DND-41 (cell line): ENCODE data around the gene MERTK.

Experiments used
- ATAC-seq: fragments of 200-7000 bp; cut with Tn5 transposase; 3 replicates; pipeline ENCODE4 v1.9.1; 2021; ENCODE audit warnings: low read depth; ENCODE audit not compliant: insufficient read depth
- DNase-seq: peaks from one replicate; pipeline ENCODE4 v3.0.0-alpha.2; 2020
- H2AFZ ChIP-seq: 2 replicates; pipeline ENCODE4 v1.6.0; 2012; ENCODE audit warnings: low read depth, low read length
- H3K27ac ChIP-seq: 2 replicates; pipeline ENCODE4 v1.5.1; 2012; ENCODE audit warnings: low read length, inconsistent platforms
- H3K27me3 ChIP-seq: fragments of 200-600 bp; sonication (generic); 2 replicates; pipeline ENCODE4 v1.6.0; 2012; ENCODE audit warnings: low read length, mild to moderate bottlenecking, inconsistent platforms; ENCODE audit not compliant: insufficient read depth, poor library complexity
- H3K36me3 ChIP-seq: 2 replicates; pipeline ENCODE4 v1.5.1; 2012; ENCODE audit warnings: low read length, inconsistent platforms; ENCODE audit not compliant: insufficient read depth
- H3K4me1 ChIP-seq: 2 replicates; pipeline ENCODE4 v1.5.1; 2012; ENCODE audit warnings: mild to moderate bottlenecking, low read length; ENCODE audit not compliant: insufficient read depth
- H3K4me2 ChIP-seq: 2 replicates; pipeline ENCODE4 v1.6.0; 2012; ENCODE audit warnings: mild to moderate bottlenecking, moderate library complexity, low read length, inconsistent platforms; ENCODE audit not compliant: insufficient read depth
- H3K4me3 ChIP-seq, 2 experiments: fragments of 200-600 bp in 1 of 2; shearing (Covaris generic) in 1 of 2; 2 replicates each; pipeline ENCODE4 v1.5.1; 2012 to 2016; ENCODE audit warnings: inconsistent platforms in 2 of 2, low read length in 2 of 2, mild to moderate bottlenecking in 2 of 2, low read depth in 1 of 2, moderate library complexity in 1 of 2
- H3K79me2 ChIP-seq: 2 replicates; pipeline ENCODE4 v1.6.0; 2012; ENCODE audit warnings: low read length, inconsistent platforms; ENCODE audit not compliant: insufficient read depth
- H3K9ac ChIP-seq: 2 replicates; pipeline ENCODE4 v1.6.0; 2012; ENCODE audit warnings: low read depth, mild to moderate bottlenecking, inconsistent platforms, low read length, moderate library complexity
- H3K9me3 ChIP-seq: 2 replicates; pipeline ENCODE4 v1.5.1; 2012; ENCODE audit warnings: low read length, moderate library complexity, mild to moderate bottlenecking, inconsistent platforms; ENCODE audit not compliant: insufficient read depth, severe bottlenecking
- H4K20me1 ChIP-seq: 2 replicates; pipeline ENCODE4 v1.6.0; 2012; ENCODE audit warnings: low read length; ENCODE audit not compliant: insufficient read depth
- CTCF ChIP-seq: IDR thresholded peaks from 2 replicates; pipeline ENCODE4 v1.5.1; 2012; ENCODE audit warnings: borderline replicate concordance, low read length, moderate library complexity, mild to moderate bottlenecking; ENCODE audit not compliant: poor library complexity, severe bottlenecking; ENCODE audit errors: extremely low read depth
- EZH2 ChIP-seq: IDR thresholded peaks from 3 replicates; pipeline ENCODE4 v1.6.1; 2012; ENCODE audit warnings: borderline replicate concordance, low read depth, mild to moderate bottlenecking, moderate library complexity, low read length, inconsistent platforms; ENCODE audit not compliant: severe bottlenecking

Gene MERTK

GRCh38 chr2:112032224-112032586 is 133.8 kb downstream of the MERTK start:
- Histone ChIP-seq H4K20me1 (no peaks in the 10 kb centered on the region), H2AFZ (peak overlapping the region; percentile 68), H3K27me3 (no peaks in the 10 kb centered on the region), H3K9ac (peak overlapping the region; percentile 53), H3K9me3 (no peaks in the 10 kb centered on the region), H3K4me2 (peak overlapping the region; percentile 54), H3K4me3 (peak overlapping the region in 1 of 2 experiments; percentile 21; a peak in 1 of 4 replicates), H3K36me3 (no peaks in the 10 kb centered on the region), H3K79me2 (no peaks in the 10 kb centered on the region), H3K27ac (peak overlapping the region; percentile 89), H3K4me1 (peaks cover 40% of the 10 kb centered on the region)
- peak; percentile 29 for ATAC-seq
- DNase-seq, result no peak
- TF ChIP-seq CTCF, result no peak
- no peak for TF ChIP-seq EZH2

GRCh38 chr2:112032689-112033465 is 134.5 kb downstream of the MERTK start:
- Histone ChIP-seq H3K9ac (peak overlapping the region; percentile 53; the same call in 1 of the 2 replicates), H2AFZ (peak overlapping the region; percentile 68), H3K27ac (peak overlapping the region; percentile 89), H3K36me3 (no peaks in the 10 kb centered on the region), H3K4me1 (peaks cover 40% of the 10 kb centered on the region), H4K20me1 (no peaks in the 10 kb centered on the region), H3K4me2 (peak overlapping the region; percentile 54), H3K79me2 (no peaks in the 10 kb centered on the region), H3K9me3 (no peaks in the 10 kb centered on the region), H3K27me3 (no peaks in the 10 kb centered on the region), H3K4me3 (peak overlapping the region in 1 of 2 experiments; percentile 2; a peak in 1 of 4 replicates)
- DNase-seq (peak; percentile 52), ATAC-seq (peak; percentile 76)
- TF ChIP-seq CTCF, result peak; percentile 67
- no peak for TF ChIP-seq EZH2

- no peak for DNase-seq
- no peak overlapping the region for H3K4me2 ChIP-seq
- no peak overlapping the region; the same call in 1 of the 2 replicates for H3K9ac ChIP-seq
- 0 out of 2 replicates have a peak overlapping the region, but pooled peaks have one; percentile 26 for H2AFZ ChIP-seq
- H3K4me3 ChIP-seq, result no peak overlapping the region
- peaks cover 40% of the 10 kb centered on the region for H3K4me1 ChIP-seq
- H3K27me3 ChIP-seq, result no peaks in the 10 kb centered on the region
- H4K20me1 ChIP-seq, result no peaks in the 10 kb centered on the region
- no peaks in the 10 kb centered on the region for H3K9me3 ChIP-seq
- H3K36me3 ChIP-seq, result no peaks in the 10 kb centered on the region
- H3K27ac ChIP-seq, result peak overlapping the region; percentile 89; the same call in 1 of the 2 replicates
- no peaks in the 10 kb centered on the region for H3K79me2 ChIP-seq
- TF ChIP-seq EZH2 (no peak), CTCF (no peak)
- ATAC-seq, result no peak
Measured at GRCh38 chr2:112033600-112033999, 135.2 kb downstream of the MERTK start.
